ENCODE results near the gene KLRD1.
"Not testable (repeated sequence)": the region's sequence is repeated elsewhere in the genome, so short reads cannot be mapped to it uniquely, and the experiment has no call there.

KLRD1 gene

GRCh38 chr12:10368206-10369171 lies 60.8 kb downstream of the KLRD1 start:
- no peak for DNase-seq (ENCODE audit: low read depth)

GRCh38 chr12:10369557-10370415 lies 62.1 kb downstream of the KLRD1 start:
- no peak for DNase-seq (ENCODE audit: low read depth)

GRCh38 chr12:10371893-10372535 lies 64.3 kb downstream of the KLRD1 start:
- not testable (repeated sequence) for DNase-seq (ENCODE audit: low read depth)

GRCh38 chr12:10372559-10372958 lies 64.9 kb downstream of the KLRD1 start:
- no peak for DNase-seq (ENCODE audit: low read depth)

- no peak for DNase-seq (ENCODE audit: low read depth)
Observed at GRCh38 chr12:10374624-10375018, 67.0 kb downstream of the KLRD1 start.

GRCh38 chr12:10378737-10379136 lies 71.1 kb downstream of the KLRD1 start:
- not testable (repeated sequence) for DNase-seq (ENCODE audit: low read depth)

Measured in stromal cell of bone marrow (primary cell).